ENCODE data around the gene ASXL1. TPM values are rescaled to one million over a fixed set of nuclear protein-coding genes. Genes with fewer than 3 reads are reported as not detected.
A peak's percentile ranks its signal among the peaks of the same experiment; 100 is the strongest.

Gene ASXL1
- polyA plus RNA-seq, 1 experiment, result 28.9 TPM

DNA sequence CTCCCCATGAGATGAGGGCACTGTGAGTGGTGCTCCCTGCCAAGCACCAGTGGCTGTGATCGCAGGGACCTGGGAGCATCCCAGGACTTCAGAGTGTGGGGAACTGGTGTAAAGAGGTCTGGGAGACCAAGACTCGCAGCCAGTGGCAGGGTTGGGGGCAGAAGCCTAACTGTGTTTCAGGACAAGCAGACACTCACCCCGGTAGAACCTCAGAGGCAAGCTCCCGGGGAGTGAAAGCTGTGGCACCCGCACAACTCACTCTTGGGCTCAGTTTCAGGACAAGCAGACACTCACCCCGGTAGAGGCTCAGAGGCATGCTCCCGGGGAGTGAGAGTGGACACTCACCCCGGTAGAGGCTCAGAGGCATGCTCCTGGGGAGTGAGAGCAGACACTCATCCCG lies 112.8 kb downstream of the ASXL1 start:
- Histone ChIP-seq H3K27me3 (ENCODE audit: control insufficient read depth, insufficient read depth, low read length) (no peaks in the 10 kb centered on the region), H3K9me3 (ENCODE audit: control insufficient read depth, insufficient read depth, low read length) (no peaks in the 10 kb centered on the region; the same call in 1 of the 2 replicates), H3K27ac (ENCODE audit: low read depth, low read length) (peak overlapping the region; percentile 21), H3K4me3 (ENCODE audit: low read depth, low read length) (no peak overlapping the region)
- CTCF ChIA-PET, result interaction anchor here (0.6 kb wide), 1 partner anchor 72 kb away, joined by 3 read pairs; no protein-coding TSS in a partner anchor
- POLR2A ChIA-PET, result no interaction called here
- TF ChIP-seq, protein P1, sequence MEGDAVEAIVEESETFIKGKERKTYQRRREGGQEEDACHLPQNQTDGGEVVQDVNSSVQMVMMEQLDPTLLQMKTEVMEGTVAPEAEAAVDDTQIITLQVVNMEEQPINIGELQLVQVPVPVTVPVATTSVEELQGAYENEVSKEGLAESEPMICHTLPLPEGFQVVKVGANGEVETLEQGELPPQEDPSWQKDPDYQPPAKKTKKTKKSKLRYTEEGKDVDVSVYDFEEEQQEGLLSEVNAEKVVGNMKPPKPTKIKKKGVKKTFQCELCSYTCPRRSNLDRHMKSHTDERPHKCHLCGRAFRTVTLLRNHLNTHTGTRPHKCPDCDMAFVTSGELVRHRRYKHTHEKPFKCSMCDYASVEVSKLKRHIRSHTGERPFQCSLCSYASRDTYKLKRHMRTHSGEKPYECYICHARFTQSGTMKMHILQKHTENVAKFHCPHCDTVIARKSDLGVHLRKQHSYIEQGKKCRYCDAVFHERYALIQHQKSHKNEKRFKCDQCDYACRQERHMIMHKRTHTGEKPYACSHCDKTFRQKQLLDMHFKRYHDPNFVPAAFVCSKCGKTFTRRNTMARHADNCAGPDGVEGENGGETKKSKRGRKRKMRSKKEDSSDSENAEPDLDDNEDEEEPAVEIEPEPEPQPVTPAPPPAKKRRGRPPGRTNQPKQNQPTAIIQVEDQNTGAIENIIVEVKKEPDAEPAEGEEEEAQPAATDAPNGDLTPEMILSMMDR (IDR thresholded peaks at IDR 0.05; ENCODE audit: low read depth, low read length), result no peak
- DNase-seq (ENCODE audit: low read depth, low spot score), result no peak

DNA sequence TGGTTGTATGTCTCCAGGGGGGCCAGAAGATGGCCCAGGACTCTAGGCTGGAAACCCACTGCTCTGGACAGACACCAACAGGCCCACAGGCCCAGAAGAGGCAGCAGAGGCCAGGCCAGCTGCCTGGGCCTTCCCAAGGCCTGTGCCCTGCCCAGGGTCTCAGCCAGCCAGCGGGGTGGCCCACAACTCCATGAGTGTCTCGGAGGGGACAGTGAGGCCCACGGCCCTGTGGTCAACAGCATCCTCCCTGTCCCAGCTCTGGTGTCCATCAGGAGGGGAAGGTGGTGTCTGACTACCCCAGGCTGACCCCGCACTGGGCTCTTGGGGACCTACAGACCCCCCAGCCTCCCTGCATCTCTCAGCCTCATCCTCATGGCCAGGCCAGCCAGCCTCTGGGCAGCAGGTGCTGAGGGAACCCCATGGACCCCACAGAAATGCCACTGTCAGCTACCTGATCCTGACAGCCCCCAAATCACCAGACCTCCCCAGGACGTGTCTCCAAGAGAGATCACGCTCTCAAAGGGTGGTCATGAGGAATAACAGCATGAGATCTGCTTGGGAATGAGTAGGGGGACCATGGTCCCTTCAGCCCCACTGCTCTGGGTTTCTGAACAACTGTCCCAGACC lies 114.6 kb downstream of the ASXL1 start:
- Histone ChIP-seq H3K27me3 (ENCODE audit: control insufficient read depth, insufficient read depth, low read length) (no peaks in the 10 kb centered on the region), H3K4me3 (ENCODE audit: low read depth, low read length) (no peak overlapping the region), H3K9me3 (ENCODE audit: control insufficient read depth, insufficient read depth, low read length) (no peaks in the 10 kb centered on the region; the same call in 1 of the 2 replicates), H3K27ac (ENCODE audit: low read depth, low read length) (no peak overlapping the region)
- DNase-seq (ENCODE audit: low read depth, low spot score), result no peak
- ChIA-PET CTCF (interaction anchor here (0.5 to 1.7 kb wide), 2 partner anchors 12 to 21 kb away, joined by 4 to 6 read pairs; no protein-coding TSS in a partner anchor), POLR2A (no interaction called here)
- TF ChIP-seq, protein P1 (IDR thresholded peaks at IDR 0.05; ENCODE audit: low read depth, low read length), result no peak

DNA sequence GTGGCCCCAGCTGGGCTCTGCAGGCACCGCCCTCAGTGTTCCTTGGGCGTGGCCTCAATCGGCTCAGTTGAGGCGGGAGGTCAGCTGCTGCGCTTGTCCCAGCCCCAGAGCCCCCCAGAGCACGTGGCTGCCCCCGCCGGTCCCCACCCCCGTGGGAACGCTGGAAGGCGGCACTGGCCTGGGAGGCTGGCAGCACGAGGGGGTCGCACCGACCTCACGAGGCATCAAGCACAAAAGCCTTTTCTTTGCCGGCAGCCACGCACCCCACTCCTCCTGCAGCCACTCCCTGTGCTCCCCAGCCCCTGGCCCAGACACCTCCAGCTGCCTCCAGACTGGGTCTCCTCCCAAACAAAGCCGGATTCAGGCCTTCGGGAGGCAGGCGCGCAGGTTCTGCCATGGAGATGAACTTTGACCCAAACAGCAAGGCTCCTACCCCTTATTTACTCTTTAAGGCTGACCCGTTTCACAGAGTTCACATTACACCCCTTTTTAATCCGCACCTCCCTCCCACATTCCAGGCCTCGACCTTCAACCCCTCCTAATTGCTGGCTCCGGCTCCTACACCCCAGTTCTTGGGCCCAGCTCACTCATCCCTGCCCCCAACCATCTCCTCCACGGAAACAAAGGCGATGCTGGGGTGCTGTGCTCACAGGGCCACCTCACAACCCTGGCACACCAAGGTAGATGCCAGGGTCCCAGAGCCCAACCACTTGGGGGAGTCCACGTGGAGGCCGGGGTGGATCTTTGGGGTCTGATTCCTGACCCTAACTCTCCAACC lies 115.3 kb downstream of the ASXL1 start:
- no peak for DNase-seq (ENCODE audit: low read depth, low spot score)
- CTCF ChIA-PET, result interaction anchor here (0.5 to 1.7 kb wide), 2 partner anchors 12 to 20 kb away, joined by 5 to 6 read pairs; no protein-coding TSS in a partner anchor
- POLR2A ChIA-PET, result no interaction called here
- TF ChIP-seq, protein P1 (IDR thresholded peaks at IDR 0.05; ENCODE audit: low read depth, low read length), result no peak
- H3K27me3 ChIP-seq (ENCODE audit: control insufficient read depth, insufficient read depth, low read length), result no peaks in the 10 kb centered on the region
- peak overlapping the region; percentile 94 for H3K27ac ChIP-seq (ENCODE audit: low read depth, low read length)
- peak overlapping the region; percentile 57 for H3K4me3 ChIP-seq (ENCODE audit: low read depth, low read length)
- no peaks in the 10 kb centered on the region; the same call in 1 of the 2 replicates for H3K9me3 ChIP-seq (ENCODE audit: control insufficient read depth, insufficient read depth, low read length)

DNA sequence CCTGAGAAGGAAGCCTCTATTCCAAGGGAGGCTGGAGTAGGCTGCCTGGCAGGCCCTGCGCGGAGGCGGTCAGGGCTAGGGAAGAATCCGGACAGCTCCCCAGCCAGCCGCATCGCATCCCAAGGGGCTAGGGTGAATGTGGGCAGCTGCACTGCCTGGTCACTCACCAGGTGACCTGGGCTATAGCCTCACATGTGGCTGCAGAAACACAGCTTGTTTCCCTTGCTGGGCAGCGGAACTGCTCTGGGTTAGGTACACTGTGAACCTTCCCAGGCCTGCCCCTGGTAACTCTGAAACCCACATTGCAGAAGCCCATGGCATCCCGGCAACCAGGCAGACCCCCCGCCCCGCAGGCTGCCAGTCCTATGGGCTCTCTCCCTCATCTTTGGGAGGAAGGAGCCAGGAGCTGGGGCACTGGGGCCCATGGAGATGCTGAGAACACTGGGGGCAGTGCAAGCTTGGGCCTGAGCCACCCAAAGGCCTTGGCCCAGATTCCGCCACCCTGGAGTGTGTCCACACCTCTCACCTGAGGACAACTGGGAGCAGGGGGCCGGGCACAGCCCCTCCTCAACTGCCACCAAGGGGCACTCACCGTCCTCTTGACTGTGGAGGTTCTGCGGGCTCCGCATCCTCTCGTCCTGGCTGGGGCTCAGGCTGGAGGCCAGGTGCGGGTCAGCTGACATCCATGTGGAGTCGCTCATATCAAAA lies 116.0 kb downstream of the ASXL1 start:
- Histone ChIP-seq H3K4me3 (ENCODE audit: low read depth, low read length) (peak overlapping the region; percentile 57), H3K27me3 (ENCODE audit: control insufficient read depth, insufficient read depth, low read length) (no peaks in the 10 kb centered on the region), H3K9me3 (ENCODE audit: control insufficient read depth, insufficient read depth, low read length) (no peaks in the 10 kb centered on the region; the same call in 1 of the 2 replicates), H3K27ac (ENCODE audit: low read depth, low read length) (peak overlapping the region; percentile 94)
- ChIA-PET CTCF (interaction anchor here (1.7 kb wide), 1 partner anchor 11 kb away, joined by 5 read pairs; no protein-coding TSS in a partner anchor), POLR2A (interaction anchor here (0.5 to 2.3 kb wide), 2 partner anchors 10 to 180 kb away, joined by 4 to 14 read pairs; no protein-coding TSS in a partner anchor)
- no peak for DNase-seq (ENCODE audit: low read depth, low spot score)
- TF ChIP-seq, protein P1 (IDR thresholded peaks at IDR 0.05; ENCODE audit: low read depth, low read length), result no peak
